CD8-positive, alpha-beta memory T cell (primary cell): ENCODE measurements around the gene ATP5ME. TPM values are rescaled to one million over a fixed set of nuclear protein-coding genes. Genes with fewer than 3 reads are reported as not detected.

Experiments used
- CTCF ChIA-PET: fragments of 350-600 bp; sonication (Branson Sonifier 250); formaldehyde crosslinking; loops from one replicate; lab custom pipeline; 2021; ENCODE audit warnings: antibody characterized with exemption; lab: Charles Lee
- POLR2A ChIA-PET: fragments of 350-600 bp; sonication (Branson Sonifier 250); formaldehyde crosslinking; loops from one replicate; lab custom pipeline; 2021; ENCODE audit warnings: antibody characterized with exemption; lab: Charles Lee
- DNase-seq, 5 donors: peaks; one replicate each; pipeline versions ENCODE4 v3.0.0 to v3.0.0-alpha.2; 2020 to 2022; ENCODE audit warnings: mixed read lengths in 1 of 5
- H3K27ac ChIP-seq: one replicate; pipeline ENCODE4 v1.7.0; 2013; ENCODE audit warnings: low read depth, mild to moderate bottlenecking, low read length, moderate library complexity
- H3K27me3 ChIP-seq: 2 replicates; pipeline ENCODE4 v1.7.0; 2013; ENCODE audit warnings: low read length, mild to moderate bottlenecking; ENCODE audit not compliant: insufficient read depth, poor library complexity, severe bottlenecking
- H3K36me3 ChIP-seq: 2 replicates; pipeline ENCODE4 v1.7.0; 2013; ENCODE audit warnings: mild to moderate bottlenecking, low read length, moderate library complexity; ENCODE audit not compliant: insufficient read depth
- H3K4me1 ChIP-seq: 2 replicates; pipeline ENCODE4 v1.7.0; 2013; ENCODE audit warnings: mild to moderate bottlenecking, low read length, moderate library complexity; ENCODE audit not compliant: insufficient read depth
- H3K4me3 ChIP-seq: 2 replicates; pipeline ENCODE4 v1.7.0; 2013; ENCODE audit warnings: mild to moderate bottlenecking, low read length
- H3K9me3 ChIP-seq: 2 replicates; pipeline ENCODE4 v1.7.0; 2013; ENCODE audit warnings: mild to moderate bottlenecking, low read length
- H3K27ac Mint-ChIP-seq, 8 donors: one replicate each; pipeline ENCODE4 v1.8.0; 2020 to 2021; ENCODE audit warnings: mixed read lengths in 8 of 8, mild to moderate bottlenecking in 6 of 8, inconsistent platforms in 3 of 8, moderate library complexity in 3 of 8
- H3K27me3 Mint-ChIP-seq, 2 donors: one replicate each; pipeline ENCODE4 v1.8.0; 2020 to 2021; ENCODE audit warnings: mixed read lengths in 2 of 2, mild to moderate bottlenecking in 1 of 2, moderate library complexity in 1 of 2
- H3K36me3 Mint-ChIP-seq, 3 donors: one replicate each; pipeline ENCODE4 v1.8.0; 2020 to 2021; ENCODE audit warnings: mixed read lengths in 3 of 3, inconsistent platforms in 1 of 3, mild to moderate bottlenecking in 1 of 3
- H3K4me1 Mint-ChIP-seq, 3 donors: one replicate each; pipeline ENCODE4 v1.8.0; 2020 to 2021; ENCODE audit warnings: mixed read lengths in 3 of 3, inconsistent platforms in 1 of 3, mild to moderate bottlenecking in 1 of 3
- H3K4me3 Mint-ChIP-seq, 7 donors: one replicate each; pipeline ENCODE4 v1.8.0; 2020 to 2021; ENCODE audit warnings: mixed read lengths in 7 of 7, mild to moderate bottlenecking in 6 of 7, moderate library complexity in 4 of 7, inconsistent platforms in 2 of 7
- H3K9me3 Mint-ChIP-seq, 5 donors: one replicate each; pipeline ENCODE4 v1.8.0; 2020 to 2022; ENCODE audit warnings: mixed read lengths in 5 of 5, mild to moderate bottlenecking in 3 of 5, moderate library complexity in 2 of 5, inconsistent platforms in 1 of 5
- polyA plus RNA-seq: library from polyadenylated mRNA; unstranded; fragments of 300-500 nt; fragmentation: Illumina TruSeq; gene quantifications from one replicate; pipeline ENCODE4 v1.2.3, GENCODE V29; 2021
- total RNA-seq, 2 experiments: library from RNA; stranded (reverse); gene quantifications; one replicate each; pipeline ENCODE4 v1.2.3, GENCODE V29; 2021

The ATP5ME gene
- total and polyA plus RNA-seq, 3 experiments from 2014 or later = 284 to 441 (median 291) TPM

GRCh38 chr4:622996-623913 lies 50.8 kb downstream of the ATP5ME start:
- no peak overlapping the region for H3K27ac ChIP-seq
- Mint-ChIP-seq H3K4me3 (no peak overlapping the region), H3K36me3 (no peaks in the 10 kb centered on the region), H3K27me3 (peaks cover 6 to 19% of the 10 kb centered on the region in 2 donors), H3K4me1 (no peaks in the 10 kb centered on the region), H3K9me3 (peaks cover 0 to 2% (median 0%) of the 10 kb centered on the region in 5 donors), H3K27ac (no peak overlapping the region)
- H3K27me3 ChIP-seq = no peaks in the 10 kb centered on the region
- DNase-seq = peak in 1 of 5 donors; percentile 44
- POLR2A ChIA-PET = no interaction called here
- CTCF ChIA-PET = interaction anchor here (0.7 kb wide), 1 partner anchor 8 kb away, joined by 3 read pairs; no protein-coding TSS in a partner anchor
- no peaks in the 10 kb centered on the region for H3K4me1 ChIP-seq
- no peaks in the 10 kb centered on the region for H3K36me3 ChIP-seq
- H3K9me3 ChIP-seq = no peaks in the 10 kb centered on the region
- H3K4me3 ChIP-seq = no peak overlapping the region

Other genes starting within 250 kb of the ATP5ME start
- 10 to 100 TPM; 31.1 to 31.5 TPM for gene ZNF721, start 175.1 kb downstream of the ATP5ME start, total RNA-seq
- 42.1 TPM for gene ZNF721, start 175.1 kb downstream of the ATP5ME start, polyA plus RNA-seq
- 10 to 100 TPM; 38.1 to 43.8 TPM for gene PIGG, start 175.1 kb downstream of the ATP5ME start, total RNA-seq
- 26.9 TPM for gene PIGG, start 175.1 kb downstream of the ATP5ME start, polyA plus RNA-seq
- not detected for gene TMEM271, start 98.0 kb downstream of the ATP5ME start, total RNA-seq
- not detected for gene TMEM271, start 98.0 kb downstream of the ATP5ME start, polyA plus RNA-seq
- 10 to 100 TPM in 1 of 2 experiments, 1 to 10 TPM in 1; 9.3 to 10.1 TPM for gene PDE6B, start 48.7 kb downstream of the ATP5ME start, total RNA-seq
- 21.5 TPM for gene PDE6B, start 48.7 kb downstream of the ATP5ME start, polyA plus RNA-seq
- gene MYL5, start 266 bp upstream of the ATP5ME start, total RNA-seq = 10 to 100 TPM; 17.1 to 19.5 TPM
- 5.2 TPM for gene MYL5, start 266 bp upstream of the ATP5ME start, polyA plus RNA-seq
- gene SLC49A3, start 14.9 kb upstream of the ATP5ME start, total RNA-seq = 1 to 10 TPM in 1 of 2 experiments, under 1 TPM in 1; 0.80 to 1.1 TPM
- 0.52 TPM for gene SLC49A3, start 14.9 kb upstream of the ATP5ME start, polyA plus RNA-seq
- gene PCGF3, start 31.6 kb upstream of the ATP5ME start, total RNA-seq = 10 to 100 TPM; 24.7 to 26.1 TPM
- gene PCGF3, start 31.6 kb upstream of the ATP5ME start, polyA plus RNA-seq = 4.8 TPM
- gene CPLX1, start 151.9 kb upstream of the ATP5ME start, total RNA-seq = under 1 TPM; 0.13 to 0.16 TPM
- gene CPLX1, start 151.9 kb upstream of the ATP5ME start, polyA plus RNA-seq = not detected